HCT116 (cell line): Measurements from ENCODE around the gene SNX8. TPM values are rescaled to one million over a fixed set of nuclear protein-coding genes. Genes with fewer than 3 reads are reported as not detected.

Source experiments
- ATAC-seq: fragments of 200-7000 bp; cut with Tn5 transposase; 2 replicates; pipeline ENCODE4 v1.9.1; 2020; ENCODE audit warnings: mild to moderate bottlenecking, moderate library complexity
- BruUV-seq: library from RNA; stranded (reverse); fragments of 400-500 nt; replicated peaks from 2 replicates; lab custom pipeline; 2021; lab: Mats Ljungman, UMichigan
- CTCF ChIA-PET: fragments of 300-600 bp; sonication (Branson Sonifier 250); formaldehyde crosslinking; loops from one replicate; lab custom pipeline; 2021; ENCODE audit warnings: antibody characterized with exemption; lab: Charles Lee
- POLR2A ChIA-PET: fragments of 300-600, 350-600 bp; sonication (Branson Sonifier 250); formaldehyde crosslinking; loops from one replicate; lab custom pipeline; 2021; ENCODE audit warnings: antibody characterized with exemption; lab: Charles Lee
- RAD21 ChIA-PET, 2 experiments: fragments of 300-600 bp; sonication (Branson Sonifier 250); formaldehyde crosslinking; loops; one replicate each; lab custom pipeline; 2023; ENCODE audit warnings: low total read pairs in 2 of 2; ENCODE audit not compliant: uncharacterized antibody in 2 of 2, unreplicated experiment in 2 of 2, low non-redundant PET in 1 of 2; lab: Charles Lee
- DNase-seq: peaks from one replicate; pipeline ENCODE4 v3.0.0-alpha.2; 2010; ENCODE audit warnings: low read depth, low spot score
- H2AFZ ChIP-seq: fragments of 200-600 bp; shearing (Covaris generic), sonication (generic); 2 replicates; pipeline ENCODE4 v1.6.1; 2017; ENCODE audit warnings: low read depth, mixed run types, mixed read lengths, antibody characterized with exemption, low read length; ENCODE audit not compliant: poor library complexity, severe bottlenecking
- H3K27ac ChIP-seq: 2 replicates; pipeline ENCODE4 v1.5.1; 2012; ENCODE audit warnings: low read depth, low read length
- H3K27me3 ChIP-seq: fragments of 200-600 bp; sonication (generic); 2 replicates; pipeline ENCODE4 v1.6.1; 2016; ENCODE audit warnings: mixed run types, low read length, mixed read lengths; ENCODE audit not compliant: insufficient read depth
- H3K36me3 ChIP-seq, 2 experiments: fragments of 200-500 bp in 1 of 2; fragments of 200-600 bp in 1 of 2; sonication (Bioruptor generic) in 1 of 2; sonication (generic) in 1 of 2; 2 replicates each; pipeline versions ENCODE4 v1.5.1 to v1.6.1; 2014 to 2016; ENCODE audit warnings: low read length in 2 of 2, inconsistent platforms in 1 of 2, mixed read lengths in 1 of 2, mixed run types in 1 of 2; ENCODE audit not compliant: insufficient read depth in 2 of 2, control insufficient read depth in 1 of 2
- H3K4me1 ChIP-seq, 2 experiments: fragments of 200-600 bp in 1 of 2; sonication (generic) in 1 of 2; 2 replicates each; pipeline versions ENCODE4 v1.5.1 to v1.6.1; 2012 to 2017; ENCODE audit warnings: low read length in 2 of 2, inconsistent platforms in 1 of 2, mild to moderate bottlenecking in 1 of 2, mixed read lengths in 1 of 2, mixed run types in 1 of 2, moderate library complexity in 1 of 2; ENCODE audit not compliant: insufficient read depth in 2 of 2, control insufficient read depth in 1 of 2
- H3K4me2 ChIP-seq: fragments of 200-600 bp; sonication (generic); 2 replicates; pipeline ENCODE4 v1.6.1; 2017; ENCODE audit warnings: mixed run types, low read length, mixed read lengths
- H3K4me3 ChIP-seq, 2 experiments: fragments of 200-600 bp in 1 of 2; sonication (generic) in 1 of 2; replicated peaks in 1 of 2; 2 replicates each; pipeline ENCODE4 v1.5.1; 2011 to 2016; ENCODE audit warnings: low read length in 2 of 2, control low read depth in 1 of 2, low read depth in 1 of 2, mild to moderate bottlenecking in 1 of 2, mixed read lengths in 1 of 2, mixed run types in 1 of 2
- H3K79me2 ChIP-seq: fragments of 200-600 bp; sonication (generic); 2 replicates; pipeline ENCODE4 v1.6.1; 2017; ENCODE audit warnings: mild to moderate bottlenecking, mixed run types, low read length, moderate library complexity, mixed read lengths; ENCODE audit not compliant: insufficient read depth
- H3K9ac ChIP-seq: fragments of 200-600 bp; sonication (generic); 2 replicates; pipeline ENCODE4 v1.6.1; 2016; ENCODE audit warnings: low read length, mixed read lengths
- H3K9me2 ChIP-seq: fragments of 200-600 bp; sonication (generic), shearing (Covaris generic); 2 replicates; pipeline ENCODE4 v1.6.1; 2017; ENCODE audit warnings: mixed run types, mild to moderate bottlenecking, moderate library complexity; ENCODE audit not compliant: insufficient read depth
- H3K9me3 ChIP-seq, 2 experiments: fragments of 200-500 bp in 1 of 2; fragments of 200-600 bp in 1 of 2; sonication (Bioruptor generic) in 1 of 2; sonication (generic) in 1 of 2; 2 replicates each; pipeline ENCODE4 v1.6.1; 2014 to 2017; ENCODE audit warnings: low read length in 2 of 2, mixed read lengths in 2 of 2, inconsistent platforms in 1 of 2, low read depth in 1 of 2, mild to moderate bottlenecking in 1 of 2, mixed run types in 1 of 2, moderate library complexity in 1 of 2; ENCODE audit not compliant: control insufficient read depth in 1 of 2, insufficient read depth in 1 of 2
- H4K20me1 ChIP-seq: fragments of 200-600 bp; sonication (generic), shearing (Covaris generic); 2 replicates; pipeline ENCODE4 v1.6.1; 2017; ENCODE audit warnings: mixed run types, mild to moderate bottlenecking, moderate library complexity; ENCODE audit not compliant: insufficient read depth
- ATF3 ChIP-seq: IDR thresholded peaks from 2 replicates; pipeline ENCODE4 v1.6.1; 2012
- EGR1 ChIP-seq: IDR thresholded peaks from 2 replicates; pipeline ENCODE4 v1.6.1; 2012; ENCODE audit warnings: low read depth
- EZH2 ChIP-seq: fragments of 200-600 bp; sonication (generic); IDR thresholded peaks from 2 replicates; pipeline ENCODE4 v1.6.1; 2017; ENCODE audit warnings: antibody characterized with exemption, mixed run types
- JUND ChIP-seq: IDR thresholded peaks from 2 replicates; pipeline ENCODE4 v1.6.1; 2012
- POLR2A ChIP-seq: IDR thresholded peaks from 2 replicates; pipeline ENCODE4 v1.7.0; 2011; ENCODE audit warnings: borderline replicate concordance; ENCODE audit not compliant: insufficient read depth, insufficient read length; ENCODE audit errors: extremely low read depth
- REST ChIP-seq: IDR thresholded peaks from 2 replicates; pipeline ENCODE4 v1.6.1; 2012; ENCODE audit warnings: low read depth
- SIN3A ChIP-seq: IDR thresholded peaks from 2 replicates; pipeline ENCODE4 v1.6.1; 2012; ENCODE audit warnings: low read depth
- SP1 ChIP-seq: IDR thresholded peaks from 2 replicates; pipeline ENCODE4 v1.6.1; 2012; ENCODE audit warnings: low read depth
- TCF7L2 ChIP-seq: IDR thresholded peaks from 2 replicates; pipeline ENCODE4 v1.7.0; 2011; ENCODE audit warnings: borderline replicate concordance, inconsistent platforms; ENCODE audit not compliant: insufficient read depth, insufficient read length; ENCODE audit errors: extremely low read depth
- ZBTB33 ChIP-seq: IDR thresholded peaks from 2 replicates; pipeline ENCODE4 v1.6.1; 2011; ENCODE audit warnings: mild to moderate bottlenecking, low read length, moderate library complexity; ENCODE audit not compliant: insufficient replicate concordance; ENCODE audit errors: extremely low read depth
- intact Hi-C: fragments of 100-400 bp; cut with micrococcal nuclease; formaldehyde crosslinking; loops from 2 replicates; pipeline ENCODE4 v1.10.0; 2022
- total RNA-seq: library from RNA; stranded (reverse); gene quantifications from one replicate; pipeline ENCODE4 v1.2.1, GENCODE V29; 2021; ENCODE audit not compliant: unreplicated experiment

The SNX8 gene
- total RNA-seq, 1 experiment from 2014 or later = 41.7 TPM

GRCh38 chr7:2217206-2217605, 97.0 kb downstream of the SNX8 start:
- H3K27ac ChIP-seq = no peak overlapping the region
- ChIA-PET CTCF (interaction anchor here (0.6 kb wide), 1 partner anchor 553 kb away, joined by 3 read pairs; no protein-coding TSS in a partner anchor), POLR2A (no interaction called here), RAD21 (no interaction called here)
- no peaks in the 10 kb centered on the region for H3K9me2 ChIP-seq
- no peaks in the 10 kb centered on the region for H3K9me3 ChIP-seq
- no peak overlapping the region for H3K4me2 ChIP-seq
- H4K20me1 ChIP-seq = no peaks in the 10 kb centered on the region
- no peak overlapping the region for H2AFZ ChIP-seq
- H3K9ac ChIP-seq = no peak overlapping the region
- no peak for TF ChIP-seq SIN3A
- no peak for TF ChIP-seq EZH2
- no peak for TF ChIP-seq EGR1
- TF ChIP-seq JUND = no peak
- TF ChIP-seq POLR2A = no peak
- no peak for TF ChIP-seq ATF3
- no peak for TF ChIP-seq ZBTB33
- no peak for TF ChIP-seq REST
- no peak for TF ChIP-seq SP1
- no peak for TF ChIP-seq TCF7L2
- no TSS peak for BruUV-seq
- no peak for DNase-seq
- H3K27me3 ChIP-seq = no peaks in the 10 kb centered on the region
- no peak for ATAC-seq
- intact Hi-C loops = no loop called here
- peaks cover 13 to 34% of the 10 kb centered on the region in 2 experiments for H3K36me3 ChIP-seq
- peaks cover 3% of the 10 kb centered on the region; the same call in 1 of the 2 replicates for H3K79me2 ChIP-seq
- no peak overlapping the region for H3K4me3 ChIP-seq
- H3K4me1 ChIP-seq = no peaks in the 10 kb centered on the region
